ENCODE measurements around the gene ACOT9.
"Not testable (repeated sequence)": the region's sequence is repeated elsewhere in the genome, so short reads cannot be mapped to it uniquely, and the experiment has no call there.

The ACOT9 gene, protein sequence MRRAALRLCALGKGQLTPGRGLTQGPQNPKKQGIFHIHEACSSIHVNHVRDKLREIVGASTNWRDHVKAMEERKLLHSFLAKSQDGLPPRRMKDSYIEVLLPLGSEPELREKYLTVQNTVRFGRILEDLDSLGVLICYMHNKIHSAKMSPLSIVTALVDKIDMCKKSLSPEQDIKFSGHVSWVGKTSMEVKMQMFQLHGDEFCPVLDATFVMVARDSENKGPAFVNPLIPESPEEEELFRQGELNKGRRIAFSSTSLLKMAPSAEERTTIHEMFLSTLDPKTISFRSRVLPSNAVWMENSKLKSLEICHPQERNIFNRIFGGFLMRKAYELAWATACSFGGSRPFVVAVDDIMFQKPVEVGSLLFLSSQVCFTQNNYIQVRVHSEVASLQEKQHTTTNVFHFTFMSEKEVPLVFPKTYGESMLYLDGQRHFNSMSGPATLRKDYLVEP

DNA sequence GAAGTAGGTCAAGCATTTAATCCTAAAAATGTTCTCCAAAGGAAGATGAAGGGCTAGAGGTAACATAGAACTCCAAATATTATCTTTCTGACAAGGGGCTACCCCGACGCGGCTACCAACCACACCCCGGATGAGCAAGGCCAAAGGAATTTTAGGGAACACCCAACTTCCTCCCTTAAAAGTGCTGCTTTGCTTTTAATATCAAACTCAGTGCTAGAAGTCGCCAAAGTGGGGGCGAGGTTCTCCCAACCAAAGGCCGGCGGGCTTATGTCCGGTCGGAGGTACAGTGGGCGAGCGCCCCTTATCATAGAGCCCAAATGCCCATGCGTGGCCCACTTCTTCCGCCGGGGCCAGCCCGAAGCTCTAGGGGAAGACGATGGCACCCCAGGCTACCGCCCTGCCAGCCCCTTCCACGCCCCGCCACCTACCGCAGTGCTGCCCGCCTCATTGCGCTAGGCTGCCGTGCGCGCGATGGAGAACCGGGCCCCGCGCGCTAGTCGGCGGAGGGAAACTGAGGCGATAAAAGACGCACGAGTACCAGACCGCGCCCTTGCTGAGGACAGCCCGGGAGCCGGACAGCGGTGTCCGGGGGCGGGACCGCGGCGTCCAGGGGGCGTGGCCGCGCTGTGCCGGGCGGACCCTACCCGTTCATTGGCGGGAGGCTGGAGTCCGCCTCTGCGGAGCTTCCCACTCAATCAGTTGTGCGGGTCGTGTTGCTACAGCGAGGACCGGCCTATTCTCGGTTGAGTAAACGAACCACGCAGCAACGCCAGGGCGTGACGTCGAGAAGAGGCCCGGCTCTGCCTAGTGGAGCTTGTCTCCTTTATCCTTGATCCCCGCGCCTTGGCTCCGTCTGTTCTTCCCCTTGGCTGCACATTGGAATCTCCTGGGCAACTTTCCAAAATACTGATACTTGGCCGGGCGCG, at the start of gene ACOT9:
Gene ACOT9 (minus strand): TSS at position 580 of the 926 bp plus-strand sequence. CDS start 132 bp downstream, at position 448.
- DNase-seq = peak; percentile 2

DNA sequence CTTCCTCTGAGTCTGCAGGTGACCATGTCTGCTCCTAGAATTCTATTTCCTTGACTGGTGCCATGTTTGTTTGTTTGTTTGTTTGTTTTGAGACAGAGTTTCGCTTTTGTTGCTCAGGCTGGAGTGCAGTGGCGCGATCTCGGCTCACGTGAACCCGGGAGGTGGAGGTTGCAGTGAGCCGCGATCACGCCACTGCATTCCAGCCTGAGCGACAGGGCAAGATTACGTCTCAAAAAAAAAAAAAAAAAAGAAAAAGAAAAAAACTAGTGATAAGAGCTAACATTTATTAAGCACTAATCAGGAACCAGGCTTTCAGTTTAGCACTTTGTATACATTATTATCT, 47.0 kb upstream of the ACOT9 start:
- DNase-seq = no peak

- no peak for DNase-seq
Observed at GRCh38 chrX:23789386-23790154, 46.5 kb upstream of the ACOT9 start.

DNA sequence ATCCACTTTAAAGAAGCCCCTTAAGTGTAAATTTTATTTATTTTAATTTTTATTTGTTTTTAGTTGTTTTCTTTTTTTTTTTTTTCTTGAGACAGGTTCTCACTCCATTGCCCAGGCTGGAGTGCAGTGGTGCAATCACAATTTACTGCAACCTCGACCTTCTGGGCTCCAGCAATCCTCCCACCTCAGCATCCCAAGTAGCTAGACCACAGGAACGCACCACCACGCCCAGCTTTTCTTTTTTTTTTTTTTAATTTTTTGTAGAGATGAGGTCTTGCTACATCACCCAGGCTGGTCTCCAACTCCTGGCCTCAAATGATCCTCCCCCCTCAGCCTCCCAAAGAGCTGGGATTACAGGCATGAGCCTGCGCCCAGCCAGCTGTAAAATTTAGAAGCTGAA, 45.9 kb upstream of the ACOT9 start:
- DNase-seq = no peak

DNA sequence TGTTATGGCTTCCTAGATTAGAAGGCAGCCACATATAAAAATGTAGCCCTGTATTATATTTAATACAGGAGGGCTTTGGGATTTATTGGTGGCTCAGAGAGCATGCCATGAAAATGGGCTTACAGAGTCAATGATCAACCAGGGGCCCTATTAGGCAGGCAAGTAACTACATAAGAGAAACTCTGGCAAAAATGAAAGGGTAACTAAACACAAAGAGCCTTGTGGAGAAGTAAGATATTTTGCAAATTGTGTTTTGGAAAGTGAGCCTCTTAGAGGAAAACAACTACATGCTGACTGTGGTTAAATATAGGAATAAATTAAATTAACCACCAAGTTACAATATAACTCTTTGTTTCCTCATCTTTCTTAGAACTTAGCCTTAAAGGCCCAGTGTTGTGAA, 45.4 kb upstream of the ACOT9 start:
- DNase-seq = no peak

DNA sequence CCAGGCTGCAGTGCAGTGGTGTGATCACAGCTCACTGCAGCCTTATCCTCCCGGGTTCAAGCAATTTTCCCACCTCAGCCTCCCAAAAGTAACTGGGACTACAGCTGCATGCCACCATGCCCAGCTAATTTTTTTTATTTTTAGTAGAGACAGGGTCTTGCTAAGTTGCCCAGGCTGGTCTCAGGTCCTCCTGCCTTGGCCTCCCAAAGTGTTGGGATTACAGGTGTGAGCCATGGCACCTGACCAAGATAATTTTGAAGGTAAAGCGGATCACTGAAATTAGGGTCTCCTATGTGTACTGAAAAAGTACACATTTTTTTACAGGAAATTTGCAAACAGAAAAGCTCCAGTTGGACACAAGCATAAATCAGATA, 44.7 kb upstream of the ACOT9 start:
- no peak for DNase-seq

- DNase-seq = no peak
Observed at GRCh38 chrX:23786268-23786815, 43.3 kb upstream of the ACOT9 start.

DNA sequence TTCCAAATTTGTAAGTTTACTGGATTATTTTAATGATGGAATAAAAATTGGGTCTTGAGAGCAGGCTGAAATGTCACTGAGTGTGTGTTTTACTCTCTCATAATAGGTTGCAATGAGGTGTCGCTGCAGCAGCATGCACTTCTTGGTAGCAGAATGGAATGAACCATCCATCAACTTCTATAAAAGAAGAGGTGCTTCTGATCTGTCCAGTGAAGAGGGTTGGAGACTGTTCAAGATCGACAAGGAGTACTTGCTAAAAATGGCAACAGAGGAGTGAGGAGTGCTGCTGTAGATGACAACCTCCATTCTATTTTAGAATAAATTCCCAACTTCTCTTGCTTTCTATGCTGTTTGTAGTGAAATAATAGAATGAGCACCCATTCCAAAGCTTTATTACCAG, 42.5 kb upstream of the ACOT9 start:
- DNase-seq = no peak

DNA sequence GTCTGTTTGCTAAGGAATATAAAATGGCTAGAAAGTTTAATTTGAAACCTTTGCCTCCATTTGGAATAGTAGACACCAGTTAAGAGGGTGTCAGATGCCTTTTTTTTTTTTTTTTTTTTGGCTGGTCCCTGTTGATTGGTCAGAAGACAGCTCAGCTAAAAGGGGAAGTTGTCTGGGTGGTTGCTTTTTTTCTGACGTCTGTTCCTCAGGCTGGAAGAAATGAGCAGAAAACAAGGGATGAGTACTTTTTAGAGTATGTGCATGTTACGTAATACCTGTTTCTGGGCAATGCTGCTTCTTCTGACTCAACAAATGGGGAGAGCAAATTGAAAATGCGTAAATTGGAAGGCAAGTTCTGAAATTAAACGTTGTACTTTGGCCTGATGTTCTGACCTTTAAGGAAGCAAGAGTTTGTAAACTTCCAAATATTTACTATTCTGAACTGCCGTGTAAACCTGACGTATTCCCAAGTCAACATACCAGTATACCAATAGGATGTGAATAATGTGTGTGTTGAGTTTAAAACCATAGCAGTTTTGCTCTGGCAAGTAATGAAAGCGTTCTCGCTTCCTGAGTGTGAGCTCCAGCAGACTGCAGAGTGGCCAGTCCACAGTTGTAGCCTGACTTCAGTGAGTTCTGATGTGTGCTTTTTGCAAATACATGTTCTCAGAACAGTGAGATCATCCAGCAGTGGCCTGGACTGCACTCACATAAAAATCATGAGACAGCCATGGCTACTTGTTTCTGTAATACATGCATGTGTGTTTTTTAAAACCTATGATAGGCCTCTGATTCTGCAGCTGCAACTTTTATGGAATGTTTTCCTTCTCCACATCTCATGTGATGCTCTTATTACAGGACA, 41.6 kb upstream of the ACOT9 start:
- no peak for DNase-seq

- no peak for DNase-seq
Observed at GRCh38 chrX:23783589-23784469, 40.8 kb upstream of the ACOT9 start.

GRCh38 chrX:23782863-23783588, 40.0 kb upstream of the ACOT9 start, which contains the start of gene SAT1:
Gene SAT1, plus strand, starts transcription at chrX:23783173. Its CDS starts 179 bp downstream, at chrX:23783352.
- peak; percentile 90 for DNase-seq

DNA sequence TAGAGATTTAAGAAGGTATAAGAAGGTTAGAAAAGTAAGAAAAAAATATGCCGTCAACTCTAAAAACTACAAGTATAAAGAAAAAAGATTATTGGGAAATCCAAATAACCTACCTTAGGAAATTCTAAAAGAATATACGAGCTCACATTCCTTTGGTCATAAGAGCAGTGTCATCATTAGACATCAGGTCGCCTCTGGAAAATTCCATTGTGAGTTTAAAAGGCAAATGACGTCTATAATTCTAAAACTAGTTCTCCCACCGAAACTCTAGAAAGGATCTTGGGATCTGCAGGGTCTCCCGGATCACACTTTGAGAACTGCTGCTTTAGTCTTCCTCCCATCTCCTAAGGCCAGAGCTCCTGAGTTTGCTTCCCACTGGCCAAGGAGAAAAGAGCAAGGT, 39.4 kb upstream of the ACOT9 start:
- no peak for DNase-seq

- no peak for DNase-seq
Observed at GRCh38 chrX:23779025-23779424, 35.9 kb upstream of the ACOT9 start.

DNA sequence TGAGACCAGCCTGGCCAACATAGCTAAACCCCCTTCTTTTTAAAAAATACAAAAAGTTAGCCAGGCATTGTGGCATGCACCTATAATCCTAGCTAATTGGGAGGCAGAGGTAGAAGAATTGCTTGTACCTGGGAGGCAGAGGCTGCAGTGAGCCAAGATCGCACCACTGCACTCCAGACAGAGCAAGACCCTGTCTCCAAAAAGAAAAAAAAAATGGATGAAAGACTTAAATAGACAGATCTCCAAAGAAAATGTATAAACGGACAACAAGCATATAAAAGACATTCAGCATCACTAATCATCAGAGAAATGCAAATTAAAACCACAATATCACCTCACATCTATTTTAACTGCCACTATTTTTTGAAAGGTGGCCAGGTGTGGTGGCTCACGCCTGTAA, 33.3 kb upstream of the ACOT9 start:
- DNase-seq = no peak

DNA sequence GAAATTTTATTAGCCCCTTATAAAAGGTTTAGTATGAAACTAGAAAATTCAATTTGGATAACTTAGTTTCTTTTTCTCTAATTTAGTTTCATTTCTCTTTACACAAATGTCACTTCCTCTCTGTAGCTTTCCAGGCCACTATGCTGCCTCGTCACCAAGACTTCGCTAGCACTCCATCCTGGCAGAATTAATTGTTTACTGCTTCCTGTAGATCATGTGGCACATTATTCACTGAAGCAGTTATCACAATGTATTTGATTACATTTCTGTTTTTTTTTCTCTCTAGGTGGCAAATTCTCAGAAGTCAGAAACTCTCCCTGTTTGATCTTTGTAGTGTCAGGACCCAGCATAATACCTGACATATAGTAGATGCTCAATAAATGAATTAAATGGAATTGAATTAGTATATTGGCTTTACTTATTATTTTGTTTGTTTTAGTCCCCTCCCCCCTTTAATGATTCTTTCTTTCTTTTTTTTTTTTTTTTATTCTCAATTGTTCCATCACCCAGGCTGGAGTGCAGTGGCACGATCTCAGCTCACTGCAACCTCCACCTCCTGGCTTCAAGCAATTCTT, 30.6 kb upstream of the ACOT9 start:
- no peak for DNase-seq

DNA sequence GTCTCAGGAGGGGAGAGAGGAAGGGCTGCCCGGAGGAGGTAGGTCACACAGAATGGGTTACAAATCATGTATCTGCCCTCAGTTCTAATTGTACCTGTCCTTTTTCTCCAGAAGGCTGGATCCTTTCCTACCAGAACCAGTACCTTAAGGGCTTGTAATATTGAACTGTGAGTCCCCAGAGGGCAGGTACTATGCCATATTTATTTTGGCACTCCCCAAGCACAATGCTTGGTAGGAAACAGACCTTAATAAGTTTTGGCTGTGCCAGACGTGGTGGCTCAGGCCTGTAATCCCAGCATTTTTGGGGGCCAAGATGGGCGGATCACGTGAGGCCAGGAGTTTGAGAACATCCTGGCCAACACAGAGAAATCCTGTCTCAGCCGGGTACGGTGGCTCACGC, 28.0 kb upstream of the ACOT9 start:
- not testable (repeated sequence) for DNase-seq

GRCh38 chrX:23770142-23770541, 27.1 kb upstream of the ACOT9 start:
- DNase-seq = no peak

DNA sequence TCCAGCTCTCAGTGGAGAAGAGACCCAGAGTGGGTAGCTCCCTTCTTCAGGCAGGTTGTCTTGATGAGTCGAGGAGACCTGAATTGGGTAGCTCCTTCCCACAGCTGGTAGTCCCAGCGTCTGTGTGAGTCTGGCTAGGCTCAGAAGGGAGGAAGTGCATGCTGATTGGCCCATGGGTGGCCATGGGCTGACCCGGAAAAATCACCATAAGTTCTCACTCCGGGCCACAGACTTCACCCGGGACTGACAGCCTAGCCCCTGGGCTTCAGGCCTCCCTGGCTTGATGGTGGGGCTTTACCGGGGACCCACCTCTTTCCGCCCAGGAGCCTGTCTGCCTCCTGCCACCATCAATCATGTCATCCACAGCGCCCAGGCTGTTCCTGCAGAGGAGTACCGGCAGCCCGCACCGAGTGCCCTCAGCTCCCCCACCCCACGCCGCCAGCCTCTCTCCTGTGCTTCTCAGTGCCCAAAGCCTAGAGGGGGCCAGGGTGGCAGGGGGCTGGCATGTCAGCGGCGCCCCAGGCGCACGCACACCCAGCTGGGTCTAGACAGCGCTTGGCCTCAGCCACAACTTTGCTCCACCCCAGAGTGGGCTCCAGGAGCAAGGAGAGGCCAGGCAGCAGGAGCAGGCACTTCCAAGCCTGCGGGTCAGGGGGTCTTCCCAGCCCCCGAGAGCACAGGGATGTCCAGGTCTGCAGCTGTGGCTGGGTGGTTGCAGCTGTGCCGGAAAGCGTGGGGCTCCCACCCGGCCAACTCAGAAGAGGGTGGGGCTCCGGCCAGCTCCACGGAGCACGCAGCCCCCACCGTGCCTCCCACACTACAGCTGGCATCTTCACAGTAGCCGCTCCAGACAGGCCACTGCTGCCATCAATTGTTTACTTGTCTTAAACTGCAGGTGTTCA, 23.8 kb upstream of the ACOT9 start:
- DNase-seq = no peak

GRCh38 chrX:23765868-23766267, 22.8 kb upstream of the ACOT9 start:
- no peak for DNase-seq

All from NCI-H1092 (cell line).